SH-SY5Y (cell line): ENCODE results near the gene GLMN.

ENCODE experiments used
- GATA2 ChIP-seq: IDR thresholded peaks from 2 replicates; pipeline ENCODE4 v1.6.1; 2011; ENCODE audit warnings: mild to moderate bottlenecking, low read depth, low read length
- GATA3 ChIP-seq: IDR thresholded peaks from 2 replicates; pipeline ENCODE4 v1.6.1; 2011; ENCODE audit warnings: low read depth, mild to moderate bottlenecking, low read length, moderate library complexity

Gene GLMN

DNA sequence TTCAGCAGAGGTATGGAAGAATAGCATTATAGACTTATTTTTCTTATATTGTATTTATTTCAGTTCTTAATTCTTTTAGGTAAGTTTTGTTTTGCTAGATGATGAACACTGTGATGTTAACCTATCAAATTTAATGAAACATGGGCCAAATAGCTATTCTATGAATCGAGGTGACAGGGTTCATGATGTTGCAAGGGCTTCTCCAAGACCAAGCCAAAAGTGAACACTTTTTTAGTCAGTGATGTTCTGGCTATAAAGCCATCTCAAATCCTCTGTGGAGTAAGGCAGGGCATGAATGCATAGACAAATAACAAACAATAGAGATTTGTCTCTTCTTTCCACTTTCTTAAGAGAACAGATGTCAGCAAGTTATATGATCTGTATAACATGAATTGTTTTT lies 54.4 kb downstream of the GLMN start:
- no peak for TF ChIP-seq GATA3
- TF ChIP-seq GATA2, result no peak

DNA sequence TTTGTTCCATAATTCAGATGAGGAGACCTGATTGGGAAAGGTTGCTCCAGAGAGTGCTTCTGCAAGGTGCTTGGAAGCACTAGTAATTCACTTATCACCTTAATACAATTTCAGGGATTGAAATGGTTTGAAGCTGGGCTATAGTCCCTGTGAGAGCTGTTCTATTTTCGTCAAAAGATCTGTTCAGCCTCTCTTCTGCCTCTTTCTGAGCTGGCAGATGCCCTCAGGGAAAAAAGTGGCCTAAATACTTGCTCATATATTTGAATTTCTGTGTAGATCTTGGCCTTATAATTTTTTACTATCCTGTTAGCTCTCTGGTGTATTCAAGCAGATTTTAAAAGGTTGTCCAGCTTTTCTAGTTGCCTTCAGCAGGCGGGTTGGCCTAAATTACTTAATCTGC lies 58.8 kb downstream of the GLMN start:
- TF ChIP-seq GATA3 (no peak), GATA2 (no peak)

DNA sequence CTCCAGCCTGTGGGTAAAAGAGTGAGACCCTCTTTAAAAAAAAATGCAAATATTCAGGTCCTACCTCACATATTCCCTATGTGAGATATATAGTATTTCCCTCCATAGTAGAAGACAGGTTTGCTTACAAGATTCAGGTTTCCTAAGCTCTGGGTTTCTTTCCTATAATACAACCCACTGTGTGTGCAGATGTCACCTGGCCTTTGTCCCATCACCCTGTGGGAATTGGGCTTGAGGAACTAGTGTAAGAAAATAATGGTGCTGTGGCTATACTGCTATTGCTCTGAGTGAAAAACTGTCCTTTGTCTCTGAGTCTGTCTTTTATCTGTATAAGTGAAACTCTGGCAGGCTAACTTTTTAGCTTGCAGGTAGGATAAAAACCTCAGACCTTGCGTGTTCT lies 68.1 kb downstream of the GLMN start:
- TF ChIP-seq GATA2 (no peak), GATA3 (no peak)

DNA sequence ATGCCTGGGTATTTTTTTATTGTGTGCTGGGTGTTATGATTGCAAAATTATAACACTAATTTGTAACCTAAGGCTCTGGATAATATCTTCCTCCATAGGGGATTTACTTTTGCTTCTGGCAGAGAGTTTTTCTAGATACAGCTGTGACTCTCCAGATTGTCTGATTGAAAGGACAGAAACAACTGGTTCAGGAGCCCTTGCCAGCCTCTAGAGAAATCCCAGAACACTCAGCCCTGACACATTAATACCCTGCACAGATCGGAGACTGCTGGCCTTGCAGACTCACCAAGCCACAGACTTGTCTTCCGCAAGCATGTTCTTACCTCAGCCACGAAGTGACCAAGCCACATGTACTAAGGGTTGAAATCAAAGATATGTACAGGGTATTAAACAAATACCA lies 70.4 kb downstream of the GLMN start:
- TF ChIP-seq GATA3 (no peak), GATA2 (no peak)

- TF ChIP-seq GATA3 (no peak), GATA2 (no peak)
Measured at GRCh38 chr1:92219028-92219427, 79.8 kb downstream of the GLMN start.

DNA sequence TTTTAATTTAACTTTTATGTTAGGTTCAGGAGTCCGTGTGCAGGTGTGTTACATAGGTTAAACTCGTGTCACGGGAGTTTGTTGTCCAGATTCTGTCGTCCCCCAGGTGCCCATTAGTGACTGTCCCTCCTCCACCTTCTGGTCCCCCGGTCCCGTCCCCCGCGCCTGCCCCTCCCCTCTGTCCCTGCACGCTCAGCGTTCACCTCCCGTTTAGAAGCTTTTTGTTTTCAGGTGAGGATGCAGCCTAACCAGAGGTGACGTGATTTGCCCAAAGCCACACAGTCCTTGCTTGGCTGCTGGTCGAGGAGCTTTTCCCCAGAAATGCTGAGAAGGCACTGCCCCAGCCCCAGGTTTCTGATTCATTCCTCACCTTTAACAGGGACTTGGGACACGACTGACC lies 80.2 kb downstream of the GLMN start:
- no peak for TF ChIP-seq GATA2
- no peak for TF ChIP-seq GATA3

DNA sequence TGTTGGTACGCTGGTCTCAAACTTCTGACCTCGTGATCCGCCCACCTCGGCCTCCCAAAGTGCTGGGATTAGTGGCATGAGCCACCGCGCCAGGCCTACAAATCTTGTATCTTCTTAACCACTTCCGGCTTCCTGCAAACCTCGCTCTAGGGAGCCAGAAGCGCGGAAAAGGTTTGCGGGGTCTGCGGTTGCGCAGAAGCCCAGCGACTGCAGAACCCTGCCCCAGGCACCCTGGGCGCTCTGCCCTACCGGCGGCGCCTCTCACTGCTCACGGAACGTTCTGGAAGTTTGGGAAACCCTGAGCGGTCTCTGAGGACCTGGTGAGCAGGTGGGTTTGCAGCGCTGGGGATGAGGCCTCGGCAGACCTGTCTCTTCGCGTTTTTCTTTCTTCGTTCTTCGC lies 81.1 kb downstream of the GLMN start, which contains the start of gene C1orf146:
TSS of gene C1orf146 (plus strand) at position 195 of the 400 bp plus-strand sequence. CDS start 13,506 bp downstream, outside the sequence.
- TF ChIP-seq GATA2, result no peak
- no peak for TF ChIP-seq GATA3

GRCh38 chr1:92211166-92211565 lies 87.6 kb downstream of the GLMN start:
- TF ChIP-seq GATA3 (no peak), GATA2 (no peak)

- TF ChIP-seq GATA2 (no peak), GATA3 (no peak)
Measured at GRCh38 chr1:92210701-92211100, 88.1 kb downstream of the GLMN start.

DNA sequence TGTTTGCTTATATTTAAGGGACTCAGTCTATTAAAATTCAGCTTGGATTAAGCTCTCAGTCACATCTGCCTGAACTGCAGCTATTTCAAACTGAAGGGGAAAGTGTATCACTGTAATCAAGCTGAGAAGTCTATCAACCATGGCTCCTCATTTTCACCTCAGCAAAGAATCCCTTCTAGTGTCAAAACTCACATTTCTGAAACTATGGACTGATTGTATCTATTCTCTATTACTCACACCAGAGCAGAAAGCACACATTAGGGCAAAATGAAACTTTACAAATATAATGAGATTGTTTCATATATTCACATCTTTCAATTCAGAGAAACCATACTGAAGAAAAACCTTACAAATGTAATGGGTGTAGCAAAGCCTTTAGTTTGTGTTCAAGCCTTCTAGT lies 95.7 kb downstream of the GLMN start:
- TF ChIP-seq GATA2, result no peak
- no peak for TF ChIP-seq GATA3

DNA sequence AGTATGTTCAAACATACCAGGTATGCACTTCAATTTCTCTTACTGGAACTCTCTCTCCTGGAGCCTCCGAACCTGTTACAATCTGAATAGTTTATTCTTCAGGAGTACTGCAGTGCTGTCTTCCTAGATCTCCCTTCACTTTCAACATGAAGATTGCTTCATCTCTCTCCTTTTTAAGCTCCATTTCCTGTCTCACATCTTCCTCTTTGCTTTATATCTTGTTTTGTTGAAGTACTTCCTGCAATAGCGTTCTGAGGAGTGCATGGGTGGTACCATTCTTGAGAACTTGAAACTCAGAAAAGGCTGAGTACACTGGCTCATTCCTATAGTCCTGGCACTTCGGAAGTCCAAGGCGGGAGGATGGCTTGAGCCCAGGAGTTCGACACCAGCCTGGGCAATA lies 96.8 kb downstream of the GLMN start:
- TF ChIP-seq GATA2, result no peak
- TF ChIP-seq GATA3, result no peak
